A549 (cell line): Measurements from ENCODE around the gene NKX2-1. TPM values are rescaled to one million over a fixed set of nuclear protein-coding genes. Genes with fewer than 3 reads are reported as not detected.
A peak's percentile ranks its signal among the peaks of the same experiment; 100 is the strongest.

Source experiments
- ATAC-seq, 2 experiments: fragments of 200-7000 bp in 1 of 2; fragments of >200 bp in 1 of 2; cut with Nextera tagmentation in 1 of 2; cut with Tn5 transposase in 1 of 2; 3 replicates each; pipeline versions ENCODE4 v1.8.0 to v1.9.1; 2018 to 2020; ENCODE audit warnings: mild to moderate bottlenecking in 1 of 2, moderate library complexity in 1 of 2
- CTCF ChIA-PET: fragments of 300-600 bp; sonication (Branson Sonifier 250); formaldehyde crosslinking; extraction: SDS; loops from one replicate; lab custom pipeline; 2021; ENCODE audit warnings: antibody characterized with exemption, inconsistent platforms; lab: Yijun Ruan, JAX
- POLR2A ChIA-PET: fragments of 350-600 bp; formaldehyde crosslinking; extraction: SDS; loops from one replicate; lab custom pipeline; 2021; ENCODE audit warnings: antibody characterized with exemption, inconsistent platforms; lab: Yijun Ruan, JAX
- DNase-seq, 2 experiments: peaks; one replicate each; pipeline versions ENCODE4 v3.0.0 to v3.0.0-alpha.2; 2011 to 2016; ENCODE audit warnings: low read depth in 1 of 2, low spot score in 1 of 2
- FAIRE-seq: peaks from 2 replicates; lab custom pipeline; 2011; peaks lifted over from hg19 to GRCh38; lab: Jason Lieb, UNC
- H3K27ac ChIP-seq, 2 experiments: fragments of >200 bp; sonication (Bioruptor Twin); formaldehyde crosslinking; 3 replicates each; pipeline ENCODE4 v1.5.1; 2016 to 2017
- H3K4me1 ChIP-seq: fragments of >200 bp; sonication (Bioruptor Twin); formaldehyde crosslinking; 3 replicates; pipeline ENCODE4 v1.6.1; 2016
- H3K4me2 ChIP-seq: fragments of >200 bp; sonication (Bioruptor Twin); formaldehyde crosslinking; 3 replicates; pipeline ENCODE4 v1.6.1; 2016
- H3K4me3 ChIP-seq: fragments of >200 bp; sonication (Bioruptor Twin); formaldehyde crosslinking; 3 replicates; pipeline ENCODE4 v1.5.1; 2016
- H3K9me3 ChIP-seq: fragments of >200 bp; sonication (Bioruptor Twin); formaldehyde crosslinking; 3 replicates; pipeline ENCODE4 v1.6.1; 2016
- ATOH8 ChIP-seq: fragments of 250-450 bp; sonication (Bioruptor Pico); IDR thresholded peaks from 2 replicates; pipeline ENCODE4 v1.5.0; 2020; ENCODE audit warnings: low read depth, mild to moderate bottlenecking, moderate library complexity
- BHLHE40 ChIP-seq: IDR thresholded peaks from 2 replicates; pipeline ENCODE4 v1.6.1; 2012; ENCODE audit warnings: low read depth, low read length, inconsistent platforms
- CEBPB ChIP-seq, 2 experiments: fragments of >200 bp in 1 of 2; sonication (Bioruptor Twin) in 1 of 2; formaldehyde crosslinking in 1 of 2; IDR thresholded peaks; 2 replicates each; pipeline ENCODE4 v1.6.1; 2012 to 2016
- CTCF ChIP-seq: fragments of >200 bp; sonication (Bioruptor Twin); formaldehyde crosslinking; IDR thresholded peaks from 3 replicates; pipeline ENCODE4 v1.5.1; 2016
- EHMT2 ChIP-seq: fragments of 200-600 bp; sonication (generic); IDR thresholded peaks from 2 replicates; pipeline ENCODE4 v1.6.1; 2016; ENCODE audit warnings: antibody characterized with exemption, low read depth, mild to moderate bottlenecking, moderate library complexity
- JUN ChIP-seq, 2 experiments: fragments of >200 bp; sonication (Bioruptor Twin); formaldehyde crosslinking; IDR thresholded peaks; 2 replicates in 1 of 2; 3 replicates in 1 of 2; pipeline ENCODE4 v1.6.1; 2016 to 2017
- KDM5A ChIP-seq: fragments of 200-600 bp; sonication (generic); IDR thresholded peaks from 2 replicates; pipeline ENCODE4 v1.6.1; 2016; ENCODE audit warnings: antibody characterized with exemption, mild to moderate bottlenecking
- NFE2L2 ChIP-seq: fragments of 150-350 bp; conservative IDR thresholded peaks from 2 replicates; pipeline ENCODE4 v1.6.1; 2014; ENCODE audit warnings: low read length
- REST ChIP-seq: fragments of 200-600 bp; sonication (generic); IDR thresholded peaks from 2 replicates; pipeline ENCODE4 v1.6.1; 2016; ENCODE audit warnings: antibody characterized with exemption, mild to moderate bottlenecking, moderate library complexity
- ZFP36 ChIP-seq: fragments of 450-650 bp; IDR thresholded peaks from 2 replicates; pipeline ENCODE4 v1.6.1; 2014; ENCODE audit warnings: borderline replicate concordance; ENCODE audit not compliant: partially characterized antibody
- WGBS: methylation state at CpG from one replicate; pipeline ENCODE4 v1.1.6; 2017; ENCODE audit errors: missing lambda C conversion rate; 5-methylcytosine and 5-hydroxymethylcytosine counted together
- polyA plus RNA-seq, 4 experiments: library from polyadenylated mRNA; depleted of rRNA in 3 of 4; stranded (reverse); fragments of >200 nt; fragmentation: RNase III in 1 of 4; extraction: RNeasy Plus Mini Kit Qiagen cat#74134 plus additional on column Dnase treatment in 1 of 4; gene quantifications; 2 replicates in 3 of 4; 3 replicates in 1 of 4; pipeline ENCODE4 v1.2.3, GENCODE V29; 2011 to 2017
- TF ChIP-seq, protein P1 (sequence below): fragments of 150-350 bp; IDR thresholded peaks from 2 replicates; pipeline ENCODE4 v1.6.1; 2014; ENCODE audit warnings: low read depth, mild to moderate bottlenecking, low read length

NKX2-1 gene
- polyA plus RNA-seq, 2 of the 4 experiments (the other 2 are of a cell fraction), result not detected

GRCh38 chr14:36517242-36518030 is 2.6 kb downstream of the NKX2-1 start:
- Histone ChIP-seq H3K27ac (no peak overlapping the region), H3K4me2 (no peak overlapping the region), H3K9me3 (no peaks in the 10 kb centered on the region), H3K4me1 (peaks cover 4% of the 10 kb centered on the region; the same call in 2 of the 3 replicates), H3K4me3 (no peak overlapping the region)
- POLR2A ChIA-PET, result no interaction called here
- DNase-seq (no peak), FAIRE-seq (no peak), ATAC-seq (peak in 1 of 2 experiments; percentile 5; a peak in 2 of 6 replicates)
- CTCF ChIA-PET, result interaction anchor here (2.1 kb wide), 1 partner anchor 8 kb away, joined by 23 read pairs; no protein-coding TSS in a partner anchor
- TF ChIP-seq NFE2L2, result no peak
- TF ChIP-seq, protein P1, sequence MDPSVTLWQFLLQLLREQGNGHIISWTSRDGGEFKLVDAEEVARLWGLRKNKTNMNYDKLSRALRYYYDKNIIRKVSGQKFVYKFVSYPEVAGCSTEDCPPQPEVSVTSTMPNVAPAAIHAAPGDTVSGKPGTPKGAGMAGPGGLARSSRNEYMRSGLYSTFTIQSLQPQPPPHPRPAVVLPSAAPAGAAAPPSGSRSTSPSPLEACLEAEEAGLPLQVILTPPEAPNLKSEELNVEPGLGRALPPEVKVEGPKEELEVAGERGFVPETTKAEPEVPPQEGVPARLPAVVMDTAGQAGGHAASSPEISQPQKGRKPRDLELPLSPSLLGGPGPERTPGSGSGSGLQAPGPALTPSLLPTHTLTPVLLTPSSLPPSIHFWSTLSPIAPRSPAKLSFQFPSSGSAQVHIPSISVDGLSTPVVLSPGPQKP, result no peak
- TF ChIP-seq ATOH8 (CRISPR knock-in tag), result no peak
- TF ChIP-seq REST, result no peak
- TF ChIP-seq EHMT2, result no peak
- TF ChIP-seq ZFP36, result no peak
- no peak for TF ChIP-seq KDM5A
- TF ChIP-seq BHLHE40, result no peak
- WGBS, result 50% methylated on average over 39 of the region's 87 CpGs

DNA sequence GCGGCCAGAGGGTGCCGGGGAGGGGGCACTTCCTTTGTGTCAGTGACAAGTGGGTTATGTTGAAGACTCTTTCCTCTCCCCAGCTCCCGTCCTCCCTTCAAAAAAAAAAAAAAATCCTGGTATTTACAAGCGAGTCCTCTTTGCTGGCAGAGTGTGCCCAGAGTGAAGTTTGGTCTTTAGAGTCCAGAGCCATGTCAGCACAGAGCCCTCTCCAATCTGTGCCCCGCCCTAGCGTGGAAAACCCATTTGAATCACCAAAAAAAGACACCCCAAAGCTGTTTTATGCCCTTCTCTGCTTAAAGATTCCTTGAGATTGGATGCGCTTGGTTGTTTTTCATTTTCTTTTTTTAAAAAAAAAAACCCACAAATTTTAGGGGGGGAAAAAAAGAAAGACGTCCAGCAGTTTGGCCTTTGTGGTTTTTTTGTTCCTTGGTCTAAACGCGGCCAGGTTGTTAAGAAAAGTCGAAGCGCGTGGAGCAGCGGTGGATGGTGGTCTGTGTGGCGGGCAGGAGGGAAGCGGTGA is 3.3 kb downstream of the NKX2-1 start:
- H3K9me3 ChIP-seq, result no peaks in the 10 kb centered on the region
- CTCF ChIA-PET, result interaction anchor here (1.8 to 2.2 kb wide), 3 partner anchors 9 to 447 kb away, joined by 4 to 23 read pairs (median 12); no protein-coding TSS in a partner anchor
- no peak for DNase-seq
- TF ChIP-seq CTCF, result no peak
- no peak for TF ChIP-seq CEBPB (IDR thresholded peaks at IDR 0.05)
- TF ChIP-seq EHMT2, result no peak
- TF ChIP-seq JUN (IDR thresholded peaks at IDR 0.05), result no peak
- H3K27ac ChIP-seq, result no peak overlapping the region
- no peak for FAIRE-seq
- 70% methylated on average over 16 of the region's 16 CpGs for WGBS
- H3K4me3 ChIP-seq, result no peak overlapping the region
- no peak for ATAC-seq
- H3K4me1 ChIP-seq, result peaks cover 4% of the 10 kb centered on the region; the same call in 2 of the 3 replicates
- H3K4me2 ChIP-seq, result no peak overlapping the region
- POLR2A ChIA-PET, result no interaction called here
